ENCODE data around the gene PEAR1. TPM values are rescaled to one million over a fixed set of nuclear protein-coding genes. Genes with fewer than 3 reads are reported as not detected.

Gene PEAR1
- total RNA-seq, 2 experiments from 2014 or later, result not detected

GRCh38 chr1:156875341-156875615, 18.2 kb upstream of the PEAR1 start:
- Histone ChIP-seq H4K20me1 (ENCODE audit: insufficient read depth, low read length) (no peaks in the 10 kb centered on the region), H3K36me3 (ENCODE audit: insufficient read depth, low read length) (no peaks in the 10 kb centered on the region), H2AFZ (ENCODE audit: low read length) (no peak overlapping the region), H3K9me3 (ENCODE audit: low read length) (no peaks in the 10 kb centered on the region), H3K4me1 (ENCODE audit: insufficient read depth, low read length, poor library complexity, severe bottlenecking) (no peaks in the 10 kb centered on the region), H3K4me3 (ENCODE audit: low read depth, low read length, poor library complexity, severe bottlenecking) (no peak overlapping the region), H3K27ac (ENCODE audit: low read depth, low read length, poor library complexity, severe bottlenecking) (no peak overlapping the region), H3K4me2 (ENCODE audit: low read length) (no peak overlapping the region), H3K9me2 (ENCODE audit: insufficient read depth, low read length) (no peaks in the 10 kb centered on the region), H3K79me2 (ENCODE audit: insufficient read depth, low read depth, low read length) (no peaks in the 10 kb centered on the region)
- POLR2A ChIA-PET, result no interaction called here
- CTCF ChIA-PET (ENCODE audit: unreplicated experiment), result no interaction called here
- intact Hi-C loops (cut with micrococcal nuclease; ENCODE audit: unreplicated experiment), result no loop called here
- TF ChIP-seq EZH2phosphoT487 (IDR thresholded peaks at IDR 0.05; ENCODE audit: borderline replicate concordance, low read depth, low read length) (no peak), CTCF (conservative IDR thresholded peaks at IDR 0.05; ENCODE audit: low read length) (no peak)
- no TSS peak for BruUV-seq (replicated peaks)
- DNase-seq (ENCODE audit: low spot score), result no peak

GRCh38 chr1:156876281-156876680, 17.2 kb upstream of the PEAR1 start:
- Histone ChIP-seq H3K9me3 (ENCODE audit: low read length) (no peaks in the 10 kb centered on the region), H3K36me3 (ENCODE audit: insufficient read depth, low read length) (no peaks in the 10 kb centered on the region), H3K79me2 (ENCODE audit: insufficient read depth, low read depth, low read length) (no peaks in the 10 kb centered on the region), H3K9me2 (ENCODE audit: insufficient read depth, low read length) (no peaks in the 10 kb centered on the region), H3K4me3 (ENCODE audit: low read depth, low read length, poor library complexity, severe bottlenecking) (no peak overlapping the region), H3K4me2 (ENCODE audit: low read length) (no peak overlapping the region), H2AFZ (ENCODE audit: low read length) (no peak overlapping the region), H4K20me1 (ENCODE audit: insufficient read depth, low read length) (no peaks in the 10 kb centered on the region), H3K27ac (ENCODE audit: low read depth, low read length, poor library complexity, severe bottlenecking) (no peak overlapping the region), H3K4me1 (ENCODE audit: insufficient read depth, low read length, poor library complexity, severe bottlenecking) (no peaks in the 10 kb centered on the region)
- BruUV-seq (replicated peaks), result no TSS peak
- DNase-seq (ENCODE audit: low spot score), result no peak
- CTCF ChIA-PET (ENCODE audit: unreplicated experiment), result interaction anchor here (0.7 kb wide), 1 partner anchor 257 kb away, joined by 15 read pairs; the partner anchor contains the start of gene HAPLN2
- POLR2A ChIA-PET, result no interaction called here
- intact Hi-C loops (cut with micrococcal nuclease; ENCODE audit: unreplicated experiment), result no loop called here
- TF ChIP-seq EZH2phosphoT487 (IDR thresholded peaks at IDR 0.05; ENCODE audit: borderline replicate concordance, low read depth, low read length) (no peak), CTCF (conservative IDR thresholded peaks at IDR 0.05; ENCODE audit: low read length) (no peak)

GRCh38 chr1:156877433-156878170, 15.9 kb upstream of the PEAR1 start:
- Histone ChIP-seq H3K9me2 (ENCODE audit: insufficient read depth, low read length) (no peaks in the 10 kb centered on the region), H3K4me3 (ENCODE audit: low read depth, low read length, poor library complexity, severe bottlenecking) (no peak overlapping the region), H3K4me2 (ENCODE audit: low read length) (no peak overlapping the region), H2AFZ (ENCODE audit: low read length) (no peak overlapping the region), H3K4me1 (ENCODE audit: insufficient read depth, low read length, poor library complexity, severe bottlenecking) (no peaks in the 10 kb centered on the region), H3K27ac (ENCODE audit: low read depth, low read length, poor library complexity, severe bottlenecking) (no peak overlapping the region), H3K9me3 (ENCODE audit: low read length) (no peaks in the 10 kb centered on the region), H3K79me2 (ENCODE audit: insufficient read depth, low read depth, low read length) (no peaks in the 10 kb centered on the region), H3K36me3 (ENCODE audit: insufficient read depth, low read length) (no peaks in the 10 kb centered on the region), H4K20me1 (ENCODE audit: insufficient read depth, low read length) (no peaks in the 10 kb centered on the region)
- TF ChIP-seq EZH2phosphoT487 (IDR thresholded peaks at IDR 0.05; ENCODE audit: borderline replicate concordance, low read depth, low read length), result no peak
- no peak for TF ChIP-seq CTCF (conservative IDR thresholded peaks at IDR 0.05; ENCODE audit: low read length)
- CTCF ChIA-PET (ENCODE audit: unreplicated experiment), result no interaction called here
- DNase-seq (ENCODE audit: low spot score), result no peak
- POLR2A ChIA-PET, result no interaction called here
- intact Hi-C loops (cut with micrococcal nuclease; ENCODE audit: unreplicated experiment), result no loop called here
- BruUV-seq (replicated peaks), result no TSS peak
